Peyer's patch (tissue), 4 donors: Measurements from ENCODE around the gene CHST15.

Source experiments
- CTCF ChIP-seq, 6 experiments: fragments of 450-650 bp in 4 of 6; fragments of 200-600 bp in 2 of 6; sonication (generic) in 1 of 6; IDR thresholded peaks; one replicate each; pipeline ENCODE4 v1.5.1; 2017 to 2019; ENCODE audit warnings: antibody characterized with exemption in 6 of 6, mild to moderate bottlenecking in 3 of 6, moderate library complexity in 1 of 6
- POLR2A ChIP-seq, 2 donors: fragments of 450-650 bp; IDR thresholded peaks; one replicate each; pipeline ENCODE4 v1.5.1; 2017; ENCODE audit warnings: antibody characterized with exemption in 2 of 2, mild to moderate bottlenecking in 2 of 2, moderate library complexity in 2 of 2

GRCh38 chr10:124092250-124092859 is 1.0 kb downstream of the CHST15 start:
- peak in 1 of 2 donors; percentile 14 for TF ChIP-seq POLR2A (IDR thresholded peaks at IDR 0.05)
- TF ChIP-seq CTCF (IDR thresholded peaks at IDR 0.05) = no peak
